Fibroblast of skin of right biceps (primary cell): Measurements from ENCODE around the gene TSC22D2.
A peak's percentile ranks its signal among the peaks of the same experiment; 100 is the strongest.

Experiments used
- DNase-seq: peaks from one replicate; pipeline ENCODE4 v3.0.0-alpha.2; 2013

Gene TSC22D2

DNA sequence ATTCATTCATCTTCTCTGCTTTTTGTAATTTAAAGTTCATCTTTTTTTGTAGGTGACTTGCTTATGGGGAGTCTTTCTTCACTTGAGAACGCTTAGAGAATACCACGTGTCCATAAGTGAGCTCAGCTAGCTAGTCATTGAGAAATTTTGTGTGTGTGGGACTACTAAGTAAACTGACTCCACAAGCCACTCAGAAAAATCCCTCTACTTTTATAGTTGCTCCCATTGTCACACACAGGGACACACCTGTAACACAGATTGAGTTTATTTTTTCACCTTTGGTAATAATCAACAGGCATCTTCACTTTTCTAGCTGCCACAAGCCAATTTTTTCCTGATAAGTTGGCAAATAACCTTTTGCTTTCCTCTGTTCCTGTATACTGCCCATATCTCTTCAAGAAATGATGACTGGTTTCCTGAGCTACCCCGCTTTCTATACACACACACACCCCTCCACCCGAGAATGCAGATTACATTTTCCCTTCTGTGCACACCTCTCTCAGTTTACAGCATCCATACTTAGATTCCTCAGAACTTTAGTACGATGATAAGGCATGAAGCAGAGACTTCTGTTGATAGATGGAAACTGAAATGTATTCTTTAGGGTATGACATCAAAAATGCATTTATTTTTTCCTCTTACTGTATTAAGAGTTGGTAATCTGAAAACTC, 4.6 kb downstream of the TSC22D2 start:
- DNase-seq = peak; percentile 71

DNA sequence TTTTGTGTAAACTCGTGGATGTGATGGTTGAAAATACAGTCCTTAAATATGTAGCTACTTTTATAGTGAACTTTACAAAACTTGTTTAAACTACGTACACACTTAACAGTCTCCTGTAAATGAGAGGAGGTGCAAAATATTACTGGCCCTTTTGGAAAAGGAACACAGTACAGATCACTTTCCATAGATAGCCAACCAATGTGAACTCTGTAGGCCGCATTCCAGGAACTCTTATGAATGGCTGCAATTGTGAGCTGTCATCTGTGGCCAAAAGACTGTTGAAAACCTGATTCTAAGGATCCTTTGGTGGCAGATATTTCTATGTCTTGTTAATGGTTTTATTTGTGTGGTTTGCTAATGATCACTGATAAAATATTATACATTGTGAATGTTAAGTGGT, 6.2 kb downstream of the TSC22D2 start:
- peak; percentile 74 for DNase-seq

DNA sequence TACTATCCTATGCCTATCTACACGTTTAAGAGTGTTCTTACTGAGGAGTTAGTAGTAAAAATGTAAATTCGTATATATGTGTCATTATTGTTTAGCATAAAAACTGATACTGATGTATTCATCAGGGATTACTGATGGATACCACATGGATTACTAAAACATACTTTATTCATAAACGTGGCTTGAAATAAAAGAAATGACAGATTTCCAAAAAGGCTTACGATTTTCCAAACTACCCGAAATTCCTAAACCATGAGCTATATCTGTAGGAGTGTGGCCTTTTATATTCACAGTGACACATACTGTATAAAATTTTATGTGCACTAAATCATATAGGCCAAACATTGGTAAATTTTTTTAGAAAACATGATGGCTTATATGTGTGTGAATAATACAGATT, 6.9 kb downstream of the TSC22D2 start:
- peak; percentile 91 for DNase-seq

- no peak for DNase-seq
Observed at GRCh38 chr3:150419076-150419868, 11.2 kb downstream of the TSC22D2 start.

GRCh38 chr3:150419959-150420358, 11.9 kb downstream of the TSC22D2 start:
- no peak for DNase-seq

DNA sequence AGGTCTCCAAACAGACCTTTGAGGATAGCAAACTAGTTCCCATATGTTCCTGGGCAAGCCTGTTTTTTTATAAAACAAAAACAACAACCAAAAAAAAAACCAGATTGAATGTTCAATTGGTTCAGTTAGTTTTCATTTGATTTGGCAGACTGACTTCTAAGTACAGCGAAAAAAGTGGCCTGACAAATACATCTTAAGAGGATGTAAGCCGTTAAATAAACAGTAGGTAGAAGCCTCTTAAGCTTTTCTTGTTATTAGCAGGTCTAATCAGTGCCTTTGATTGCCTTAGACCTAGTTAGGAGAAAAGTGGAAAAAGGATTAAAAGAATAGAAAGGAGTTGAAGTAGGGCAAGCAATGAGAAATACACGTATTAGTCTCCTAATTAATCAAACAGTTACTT, 13.2 kb downstream of the TSC22D2 start:
- DNase-seq = no peak

- peak; percentile 66 for DNase-seq
Observed at GRCh38 chr3:150421799-150422548, 13.9 kb downstream of the TSC22D2 start.

DNA sequence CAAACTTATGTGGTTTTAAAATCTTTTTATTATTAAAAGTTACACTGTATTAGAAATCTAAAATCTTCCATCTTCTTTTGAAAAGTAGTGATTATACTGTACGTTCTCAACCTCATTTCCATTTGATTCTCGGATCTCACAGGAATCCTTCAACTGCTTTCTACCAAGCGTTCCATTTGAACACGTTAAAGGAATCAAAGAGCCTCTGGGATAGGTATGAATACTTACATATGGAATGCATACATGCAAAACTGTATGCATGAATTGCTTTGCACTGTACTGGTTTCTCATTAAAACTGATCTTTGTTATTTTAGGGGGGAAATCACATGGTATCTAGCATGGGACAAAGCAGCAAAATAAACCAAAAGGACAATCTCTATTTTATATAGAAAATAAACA, 14.8 kb downstream of the TSC22D2 start:
- DNase-seq = no peak

DNA sequence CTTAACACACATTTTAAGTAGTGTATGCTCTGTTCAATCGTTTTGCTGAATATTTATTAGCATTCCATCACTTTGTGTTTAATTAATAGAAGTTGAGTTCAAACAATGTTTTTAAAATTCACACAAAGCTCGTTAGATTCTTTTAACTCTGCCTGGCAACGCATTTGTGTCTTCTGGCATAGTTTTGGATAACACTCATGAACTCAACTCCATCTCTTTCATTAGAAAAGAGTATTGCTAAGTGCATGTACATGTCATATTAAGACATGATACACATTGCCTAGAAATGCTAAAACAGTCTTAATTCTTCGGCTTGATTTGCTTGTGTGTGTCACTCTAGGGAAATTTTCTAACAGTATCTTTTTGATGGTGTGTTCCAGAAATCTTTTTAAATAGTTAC, 15.7 kb downstream of the TSC22D2 start:
- no peak for DNase-seq

- no peak for DNase-seq
Observed at GRCh38 chr3:150426292-150426691, 18.2 kb downstream of the TSC22D2 start.

DNA sequence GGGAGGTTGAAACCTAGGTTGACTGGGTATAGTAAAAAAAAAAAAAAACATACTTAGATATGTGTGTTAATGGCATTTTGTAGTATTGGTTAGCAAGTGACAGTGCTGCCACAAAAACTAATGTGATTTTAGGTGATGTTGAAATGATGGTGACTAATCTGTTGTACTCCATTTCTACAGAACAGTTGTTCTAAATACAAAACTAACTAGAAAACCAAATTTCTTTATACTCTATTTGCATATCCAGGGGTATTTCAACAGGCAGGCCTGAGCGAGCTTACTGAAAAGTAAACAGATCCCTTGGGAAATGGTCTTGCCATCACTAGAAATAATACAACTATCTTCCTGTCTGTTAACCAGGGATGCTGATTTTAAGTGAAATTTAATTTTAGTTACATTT, 20.5 kb downstream of the TSC22D2 start:
- no peak for DNase-seq

DNA sequence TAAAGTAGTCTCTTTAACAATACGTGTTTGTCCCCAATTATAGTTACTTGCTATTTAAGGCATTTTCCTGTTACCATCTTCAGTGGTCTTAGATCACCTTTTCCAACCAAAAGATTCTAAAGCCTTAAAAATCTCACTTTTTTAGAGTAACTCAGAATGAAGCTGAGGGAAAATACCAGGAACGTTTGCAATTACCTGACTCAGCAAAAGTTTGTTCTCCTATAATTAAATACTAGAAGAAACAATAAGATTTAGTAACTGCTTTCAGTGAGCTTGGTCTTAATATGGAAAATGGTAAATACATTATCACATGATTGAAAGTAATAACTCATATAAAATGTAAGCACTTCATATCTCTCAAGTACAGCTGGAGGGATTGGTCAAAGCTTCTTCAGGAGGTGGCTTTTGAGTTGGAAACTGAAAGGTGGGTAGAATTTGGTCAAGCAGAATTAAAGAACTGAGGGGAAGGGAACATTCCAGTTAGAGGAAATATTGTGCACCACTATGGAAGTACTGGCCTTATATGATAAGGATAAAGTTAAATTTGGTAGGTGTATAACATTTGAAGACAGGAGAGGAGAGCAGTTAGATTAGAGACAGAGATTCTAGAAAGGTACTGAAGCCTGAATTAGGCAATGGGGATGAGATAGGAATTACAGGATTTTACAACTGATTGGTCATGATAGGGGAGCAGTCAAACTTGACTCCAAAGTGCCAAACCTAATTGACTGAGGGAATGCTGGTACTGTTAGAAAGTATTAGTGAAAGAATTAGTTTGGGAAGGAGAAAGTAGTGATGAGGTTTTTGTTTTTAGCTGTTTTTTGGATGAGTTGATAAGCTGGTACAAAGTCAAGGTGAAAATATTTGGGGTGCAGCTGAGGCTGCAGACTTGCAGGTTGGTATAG, 21.9 kb downstream of the TSC22D2 start:
- DNase-seq = no peak

GRCh38 chr3:150433347-150433746, 25.2 kb downstream of the TSC22D2 start:
- no peak for DNase-seq

DNA sequence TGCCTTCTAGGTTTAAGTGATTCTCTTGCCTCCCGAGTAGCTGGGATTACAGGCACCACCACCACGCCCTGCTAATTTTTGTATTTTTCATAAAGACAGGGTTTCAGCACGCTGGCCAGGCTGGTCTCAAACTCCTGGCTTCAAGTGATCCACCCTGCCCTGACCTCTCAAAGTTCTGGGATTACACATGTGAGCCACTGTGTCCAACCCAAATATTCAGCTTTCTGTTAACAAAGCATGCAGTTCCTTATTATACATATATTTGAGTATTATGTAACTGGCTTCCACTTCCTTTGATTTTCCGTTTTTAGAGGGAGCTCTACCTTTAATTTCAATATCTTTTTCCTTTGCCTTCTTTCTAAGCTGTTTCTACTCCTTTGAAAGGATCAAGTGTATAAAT, 26.1 kb downstream of the TSC22D2 start:
- no peak for DNase-seq

GRCh38 chr3:150436161-150436560, 28.1 kb downstream of the TSC22D2 start:
- DNase-seq = no peak

DNA sequence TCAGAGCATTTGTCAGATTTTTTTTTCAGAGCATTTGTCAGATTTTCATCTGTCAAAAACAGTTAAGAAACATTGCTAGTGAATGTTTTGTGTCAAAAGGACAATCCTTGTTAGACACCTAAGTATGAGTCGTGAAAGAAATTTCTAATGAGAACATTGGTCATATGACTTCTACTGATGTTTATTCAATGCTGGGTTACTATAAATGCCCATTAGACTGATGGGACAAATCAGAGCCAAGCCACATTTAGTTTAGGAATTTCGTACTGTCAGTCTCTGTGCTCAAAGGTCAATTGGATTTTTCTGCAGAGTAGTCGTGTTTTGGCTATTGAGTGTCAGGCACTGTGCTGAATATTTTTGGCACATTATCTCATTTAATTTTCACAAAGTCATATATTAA, 31.6 kb downstream of the TSC22D2 start:
- DNase-seq = peak; percentile 65

DNA sequence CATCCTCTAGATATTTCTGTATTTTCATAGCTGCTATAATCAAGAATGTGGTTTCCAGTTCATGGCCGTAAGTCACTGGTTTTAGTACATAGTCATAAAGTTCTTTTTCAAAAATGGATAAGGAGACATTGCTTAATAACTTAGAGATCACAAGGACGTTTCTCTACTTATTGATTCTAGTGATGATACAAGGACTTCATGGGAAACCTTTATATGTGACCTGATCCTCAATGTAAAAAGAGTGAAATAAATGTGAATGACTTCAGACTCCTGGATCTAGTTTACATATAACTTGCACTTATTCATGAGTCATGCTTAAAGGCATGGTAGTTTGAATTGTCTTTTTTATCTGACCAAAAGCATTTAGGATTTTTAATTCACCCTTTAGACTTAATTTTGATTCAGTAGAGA, 35.2 kb downstream of the TSC22D2 start:
- peak; percentile 53 for DNase-seq

GRCh38 chr3:150444371-150444770, 36.3 kb downstream of the TSC22D2 start:
- DNase-seq = no peak

GRCh38 chr3:150446470-150446977, 38.4 kb downstream of the TSC22D2 start:
- no peak for DNase-seq

DNA sequence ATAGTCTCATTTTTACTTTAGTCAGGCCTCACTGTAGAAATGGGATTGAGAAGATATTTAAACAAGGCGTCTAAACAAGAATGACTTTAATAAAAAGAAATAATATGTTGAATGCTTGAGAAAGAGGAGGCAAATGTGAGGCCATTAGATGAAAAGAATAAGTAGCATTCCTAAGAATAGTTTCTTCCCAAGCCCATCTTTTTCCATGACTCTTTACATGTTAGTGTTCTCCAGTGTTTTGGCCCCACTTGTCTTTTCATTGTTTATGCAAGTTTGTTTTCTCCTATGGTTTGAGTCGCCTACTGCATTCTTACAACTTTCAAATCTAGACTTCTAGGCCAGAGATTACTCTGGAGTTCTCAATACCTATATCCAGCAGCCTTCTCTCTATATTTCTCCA, 39.0 kb downstream of the TSC22D2 start:
- peak; percentile 17 for DNase-seq

DNA sequence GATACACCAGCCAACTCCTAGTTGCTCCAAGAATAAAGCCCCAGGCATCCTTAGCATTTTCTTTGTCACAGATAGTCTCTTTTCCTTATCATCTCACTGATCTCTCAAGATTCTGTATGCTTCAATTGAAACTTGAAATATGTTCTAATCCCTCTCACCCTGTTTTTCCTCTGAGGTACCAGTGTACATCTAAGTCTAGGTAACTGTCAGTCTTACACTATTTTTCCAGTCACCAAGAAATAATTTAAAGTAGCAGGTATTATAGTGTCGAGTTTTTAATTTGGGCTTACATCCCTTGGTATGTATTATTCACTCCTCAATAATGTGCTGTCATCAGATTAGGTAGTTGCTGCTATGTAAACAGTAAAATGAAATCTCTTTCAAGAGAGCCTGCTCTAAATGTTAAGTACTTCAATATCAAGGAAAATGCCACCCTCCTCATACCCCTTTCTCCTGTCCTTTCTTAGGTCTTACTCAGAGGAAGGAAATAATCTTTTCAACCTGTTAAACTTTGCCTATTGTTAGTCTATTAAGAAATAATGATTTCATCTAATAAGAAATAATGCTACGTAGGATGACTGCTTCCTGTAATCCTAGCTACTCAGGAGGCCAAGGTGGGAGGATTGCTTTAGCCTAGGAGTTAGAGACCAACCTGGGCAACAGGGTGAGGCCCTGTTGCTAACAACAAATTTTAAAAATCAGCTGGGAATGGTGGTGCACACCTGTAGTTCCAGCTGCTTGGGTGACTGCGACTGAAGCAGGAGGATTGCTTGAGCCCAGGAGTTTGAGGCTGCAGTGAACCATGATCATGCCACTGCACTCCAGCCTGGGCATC, 39.8 kb downstream of the TSC22D2 start:
- DNase-seq = peak; percentile 41
